ENCODE data around the gene IRF8. TPM values are rescaled to one million over a fixed set of nuclear protein-coding genes. Genes with fewer than 3 reads are reported as not detected.

IRF8 gene
- polyA plus RNA-seq, 1 donor = 35.4 TPM

DNA sequence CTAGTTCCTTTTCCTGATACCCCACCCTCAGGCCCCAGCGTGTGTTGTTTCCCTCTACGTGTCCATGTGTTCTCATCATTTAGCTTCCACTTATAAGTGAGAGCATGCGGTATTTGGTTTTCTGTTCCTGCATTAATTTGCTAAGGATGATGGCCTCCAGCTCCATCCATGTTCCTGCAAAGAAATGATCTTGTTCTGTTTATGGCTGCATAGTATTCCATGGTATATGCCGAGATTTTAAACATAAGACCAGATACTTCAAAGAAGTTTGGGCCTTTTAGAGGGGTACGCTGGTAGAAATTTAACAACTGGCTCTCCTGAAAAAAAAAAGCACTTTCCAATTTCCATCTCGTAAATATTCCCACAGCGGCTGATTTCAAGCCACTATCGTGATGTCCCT is 59.8 kb downstream of the IRF8 start:
- Histone ChIP-seq H3K4me3 (ENCODE audit: low read length) (no peak overlapping the region), H3K27ac (ENCODE audit: low read length) (no peak overlapping the region), H3K4me1 (ENCODE audit: control insufficient read depth, insufficient read depth, low read length) (peaks cover 3% of the 10 kb centered on the region), H3K36me3 (ENCODE audit: control insufficient read depth, insufficient read depth, low read length) (no peaks in the 10 kb centered on the region), H3K27me3 (ENCODE audit: control insufficient read depth, insufficient read depth, low read length) (no peaks in the 10 kb centered on the region), H3K9me3 (ENCODE audit: control insufficient read depth, low read depth, low read length) (no peaks in the 10 kb centered on the region)
- WGBS (ENCODE audit: insufficient coverage, low lambda C conversion rate) = no CpG with 5 or more reads among the region's 8 CpGs
- no peak for DNase-seq

DNA sequence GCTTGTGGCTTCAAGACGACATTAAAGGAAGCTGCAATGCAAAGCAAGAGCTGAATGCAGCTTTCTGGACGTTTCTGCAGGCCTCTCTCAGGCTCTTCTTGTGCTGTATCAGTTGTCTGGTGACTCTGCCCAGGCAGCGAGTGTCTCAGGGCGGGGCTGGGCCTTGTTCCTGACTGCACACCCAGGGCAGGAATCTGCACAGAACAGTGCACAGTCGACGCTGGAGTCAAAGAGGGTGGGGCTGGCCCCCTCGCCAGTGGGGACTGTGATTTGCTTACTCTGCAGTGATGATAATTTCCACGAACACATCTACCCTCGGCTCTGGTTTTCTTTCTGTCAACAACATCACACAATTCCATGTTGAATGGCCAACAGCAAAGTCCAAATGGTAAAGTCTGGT is 60.7 kb downstream of the IRF8 start:
- H3K36me3 ChIP-seq (ENCODE audit: control insufficient read depth, insufficient read depth, low read length) = no peaks in the 10 kb centered on the region
- WGBS (ENCODE audit: insufficient coverage, low lambda C conversion rate) = no CpG with 5 or more reads among the region's 9 CpGs
- no peaks in the 10 kb centered on the region for H3K9me3 ChIP-seq (ENCODE audit: control insufficient read depth, low read depth, low read length)
- no peak overlapping the region for H3K27ac ChIP-seq (ENCODE audit: low read length)
- H3K4me1 ChIP-seq (ENCODE audit: control insufficient read depth, insufficient read depth, low read length) = peaks cover 3% of the 10 kb centered on the region
- DNase-seq = peak; percentile 44 to 81
- no peaks in the 10 kb centered on the region for H3K27me3 ChIP-seq (ENCODE audit: control insufficient read depth, insufficient read depth, low read length)
- H3K4me3 ChIP-seq (ENCODE audit: low read length) = no peak overlapping the region

DNA sequence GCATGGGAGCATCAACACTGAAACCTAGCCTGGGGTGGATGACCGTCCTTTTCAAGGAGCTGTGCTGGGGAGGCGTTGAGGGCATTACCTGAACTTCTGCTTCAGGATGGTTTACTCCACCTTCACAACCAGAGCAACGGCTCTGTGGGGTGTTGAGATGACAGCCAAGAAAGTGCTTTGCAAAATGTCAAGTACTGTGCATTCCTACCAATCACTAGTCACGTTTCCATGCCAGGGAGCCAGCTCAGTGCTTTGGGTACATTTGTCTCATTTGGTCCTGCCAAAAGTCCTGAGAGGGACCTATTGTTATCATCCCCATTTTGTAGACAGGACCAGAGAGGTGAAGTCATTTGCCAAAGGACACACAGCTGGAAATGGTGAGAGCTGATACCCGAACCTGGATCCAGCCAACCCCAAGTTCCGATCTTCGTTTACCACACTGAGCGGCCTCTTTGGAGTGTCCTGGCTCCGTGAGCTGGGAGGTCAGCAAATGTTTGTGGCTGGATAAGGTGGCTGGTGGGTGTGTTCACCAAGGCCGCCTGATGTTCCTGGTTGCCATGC is 61.6 kb downstream of the IRF8 start:
- Histone ChIP-seq H3K4me3 (ENCODE audit: low read length) (no peak overlapping the region), H3K27me3 (ENCODE audit: control insufficient read depth, insufficient read depth, low read length) (no peaks in the 10 kb centered on the region), H3K4me1 (ENCODE audit: control insufficient read depth, insufficient read depth, low read length) (peaks cover 3% of the 10 kb centered on the region), H3K27ac (ENCODE audit: low read length) (no peak overlapping the region), H3K36me3 (ENCODE audit: control insufficient read depth, insufficient read depth, low read length) (no peaks in the 10 kb centered on the region), H3K9me3 (ENCODE audit: control insufficient read depth, low read depth, low read length) (no peaks in the 10 kb centered on the region)
- 80% methylated on average over 1 of the region's 10 CpGs for WGBS (ENCODE audit: insufficient coverage, low lambda C conversion rate)
- DNase-seq = no peak

GRCh38 chr16:85961988-85962915 is 63.3 kb downstream of the IRF8 start:
- Histone ChIP-seq H3K36me3 (ENCODE audit: control insufficient read depth, insufficient read depth, low read length) (no peaks in the 10 kb centered on the region), H3K4me1 (ENCODE audit: control insufficient read depth, insufficient read depth, low read length) (peaks cover 3% of the 10 kb centered on the region), H3K27ac (ENCODE audit: low read length) (no peak overlapping the region), H3K9me3 (ENCODE audit: control insufficient read depth, low read depth, low read length) (no peaks in the 10 kb centered on the region), H3K27me3 (ENCODE audit: control insufficient read depth, insufficient read depth, low read length) (no peaks in the 10 kb centered on the region), H3K4me3 (ENCODE audit: low read length) (no peak overlapping the region)
- no peak for DNase-seq
- no CpG with 5 or more reads among the region's 22 CpGs for WGBS (ENCODE audit: insufficient coverage, low lambda C conversion rate)

DNA sequence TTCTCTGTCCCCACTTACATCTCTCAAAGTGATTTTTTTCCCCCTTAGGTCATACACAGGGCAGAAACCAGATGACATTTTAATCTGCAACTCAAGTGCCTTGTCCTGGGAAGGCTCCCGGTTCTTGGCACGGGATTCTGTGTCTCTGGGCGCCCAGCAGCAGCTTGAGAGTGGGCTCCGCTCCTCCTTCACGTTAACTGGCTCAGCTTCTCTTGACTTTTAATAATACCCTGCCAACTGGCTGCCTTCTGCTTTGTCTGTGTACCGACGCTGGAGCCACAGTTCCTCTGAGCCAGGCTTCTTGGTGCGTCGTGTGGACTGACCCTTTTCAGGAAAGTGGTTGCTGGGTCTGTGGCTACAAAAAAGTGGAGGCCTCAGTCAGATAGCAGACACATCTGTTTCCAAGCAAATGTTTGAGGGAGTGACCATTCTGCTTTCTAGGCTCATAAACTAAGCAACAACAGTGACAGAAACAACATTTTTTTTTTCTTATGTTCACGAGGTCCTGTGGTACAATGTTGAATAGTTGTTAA is 64.9 kb downstream of the IRF8 start:
- Histone ChIP-seq H3K36me3 (ENCODE audit: control insufficient read depth, insufficient read depth, low read length) (no peaks in the 10 kb centered on the region), H3K27me3 (ENCODE audit: control insufficient read depth, insufficient read depth, low read length) (no peaks in the 10 kb centered on the region), H3K4me1 (ENCODE audit: control insufficient read depth, insufficient read depth, low read length) (peaks cover 3% of the 10 kb centered on the region), H3K27ac (ENCODE audit: low read length) (peak overlapping the region; percentile 16), H3K9me3 (ENCODE audit: control insufficient read depth, low read depth, low read length) (no peaks in the 10 kb centered on the region), H3K4me3 (ENCODE audit: low read length) (no peak overlapping the region)
- peak; percentile 65 to 69 for DNase-seq
- 60% methylated on average over 1 of the region's 10 CpGs for WGBS (ENCODE audit: insufficient coverage, low lambda C conversion rate)

DNA sequence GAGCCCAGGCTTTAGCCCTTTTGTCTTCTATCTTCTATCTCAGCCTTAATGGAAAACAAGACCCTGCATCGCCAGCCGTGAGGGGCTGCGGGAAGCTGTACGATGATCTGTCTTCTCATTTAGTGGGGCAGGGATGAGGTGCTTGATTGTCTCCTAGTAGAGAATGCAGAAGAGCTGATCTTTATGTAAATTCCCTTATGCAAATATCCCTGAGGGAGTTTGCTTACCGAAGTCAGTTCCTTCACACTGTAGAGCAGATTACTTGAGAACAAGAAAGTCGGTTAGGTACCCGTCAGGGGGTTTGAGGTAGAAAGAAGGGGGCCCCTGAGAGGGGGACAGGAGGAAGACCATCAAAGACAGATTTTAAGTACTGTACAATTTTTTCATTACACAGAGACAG is 66.2 kb downstream of the IRF8 start:
- no peak for DNase-seq
- Histone ChIP-seq H3K36me3 (ENCODE audit: control insufficient read depth, insufficient read depth, low read length) (no peaks in the 10 kb centered on the region), H3K9me3 (ENCODE audit: control insufficient read depth, low read depth, low read length) (no peaks in the 10 kb centered on the region), H3K4me3 (ENCODE audit: low read length) (no peak overlapping the region), H3K27ac (ENCODE audit: low read length) (no peak overlapping the region), H3K4me1 (ENCODE audit: control insufficient read depth, insufficient read depth, low read length) (peaks cover 4% of the 10 kb centered on the region), H3K27me3 (ENCODE audit: control insufficient read depth, insufficient read depth, low read length) (no peaks in the 10 kb centered on the region)
- 80% methylated on average over 1 of the region's 7 CpGs for WGBS (ENCODE audit: insufficient coverage, low lambda C conversion rate)

GRCh38 chr16:85967111-85967510 is 68.1 kb downstream of the IRF8 start:
- H3K36me3 ChIP-seq (ENCODE audit: control insufficient read depth, insufficient read depth, low read length) = no peaks in the 10 kb centered on the region
- H3K4me1 ChIP-seq (ENCODE audit: control insufficient read depth, insufficient read depth, low read length) = peaks cover 24% of the 10 kb centered on the region
- no peaks in the 10 kb centered on the region for H3K9me3 ChIP-seq (ENCODE audit: control insufficient read depth, low read depth, low read length)
- H3K27me3 ChIP-seq (ENCODE audit: control insufficient read depth, insufficient read depth, low read length) = no peaks in the 10 kb centered on the region
- WGBS (ENCODE audit: insufficient coverage, low lambda C conversion rate) = 0% methylated on average over 1 of the region's 2 CpGs
- no peak for DNase-seq
- H3K27ac ChIP-seq (ENCODE audit: low read length) = no peak overlapping the region
- no peak overlapping the region for H3K4me3 ChIP-seq (ENCODE audit: low read length)

- H3K36me3 ChIP-seq (ENCODE audit: control insufficient read depth, insufficient read depth, low read length) = no peaks in the 10 kb centered on the region
- H3K9me3 ChIP-seq (ENCODE audit: control insufficient read depth, low read depth, low read length) = no peaks in the 10 kb centered on the region
- no peak overlapping the region for H3K4me3 ChIP-seq (ENCODE audit: low read length)
- peaks cover 25% of the 10 kb centered on the region for H3K4me1 ChIP-seq (ENCODE audit: control insufficient read depth, insufficient read depth, low read length)
- no CpG with 5 or more reads among the region's 14 CpGs for WGBS (ENCODE audit: insufficient coverage, low lambda C conversion rate)
- H3K27me3 ChIP-seq (ENCODE audit: control insufficient read depth, insufficient read depth, low read length) = no peaks in the 10 kb centered on the region
- no peak overlapping the region for H3K27ac ChIP-seq (ENCODE audit: low read length)
- DNase-seq = no peak
Measured at GRCh38 chr16:85968041-85968920, 69.3 kb downstream of the IRF8 start.

DNA sequence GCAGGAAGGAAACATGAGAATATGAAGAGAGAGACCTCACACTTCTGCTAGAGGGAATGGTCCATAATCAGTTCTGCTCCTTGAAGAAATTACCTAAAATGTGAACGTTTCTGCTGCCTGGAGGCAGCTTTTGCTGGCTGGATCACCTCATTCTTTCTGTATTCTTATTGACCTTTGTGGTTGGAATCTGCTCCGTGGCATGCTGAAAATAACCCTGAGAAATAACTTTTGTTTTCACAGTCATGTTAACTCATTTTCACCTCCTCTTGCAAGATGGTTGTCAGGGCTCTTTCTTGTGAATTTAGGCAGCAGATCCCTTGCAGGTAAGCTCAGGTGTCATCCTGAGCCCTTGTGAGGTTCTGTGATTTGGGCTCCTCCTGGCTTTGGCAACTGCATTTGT is 70.2 kb downstream of the IRF8 start:
- no CpG with 5 or more reads among the region's 2 CpGs for WGBS (ENCODE audit: insufficient coverage, low lambda C conversion rate)
- no peaks in the 10 kb centered on the region for H3K36me3 ChIP-seq (ENCODE audit: control insufficient read depth, insufficient read depth, low read length)
- no peaks in the 10 kb centered on the region for H3K9me3 ChIP-seq (ENCODE audit: control insufficient read depth, low read depth, low read length)
- no peak overlapping the region for H3K4me3 ChIP-seq (ENCODE audit: low read length)
- peaks cover 28% of the 10 kb centered on the region for H3K4me1 ChIP-seq (ENCODE audit: control insufficient read depth, insufficient read depth, low read length)
- no peak for DNase-seq
- H3K27me3 ChIP-seq (ENCODE audit: control insufficient read depth, insufficient read depth, low read length) = no peaks in the 10 kb centered on the region
- no peak overlapping the region for H3K27ac ChIP-seq (ENCODE audit: low read length)

DNA sequence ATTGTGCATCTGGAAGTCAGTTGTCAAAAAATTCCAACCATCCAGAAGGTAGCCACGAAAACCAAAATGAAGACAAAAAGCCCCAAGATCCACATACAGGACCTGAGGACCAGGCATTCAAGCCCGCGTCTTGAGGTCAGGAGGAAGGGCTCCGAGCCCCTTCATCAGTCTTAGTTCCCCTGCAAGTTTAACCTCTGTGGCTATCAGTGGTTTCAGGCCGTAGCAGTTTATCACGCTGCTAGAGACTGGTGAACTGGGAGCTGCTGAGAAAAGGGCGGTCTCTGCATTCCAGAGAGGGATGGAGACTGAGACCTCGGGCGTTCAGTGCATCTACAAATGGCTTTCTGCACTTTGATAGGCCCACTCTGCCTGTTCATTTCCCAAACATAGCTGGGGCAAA is 70.6 kb downstream of the IRF8 start:
- H3K27me3 ChIP-seq (ENCODE audit: control insufficient read depth, insufficient read depth, low read length) = no peaks in the 10 kb centered on the region
- no peak overlapping the region for H3K4me3 ChIP-seq (ENCODE audit: low read length)
- no peaks in the 10 kb centered on the region for H3K9me3 ChIP-seq (ENCODE audit: control insufficient read depth, low read depth, low read length)
- no peaks in the 10 kb centered on the region for H3K36me3 ChIP-seq (ENCODE audit: control insufficient read depth, insufficient read depth, low read length)
- no peak overlapping the region for H3K27ac ChIP-seq (ENCODE audit: low read length)
- peaks cover 31% of the 10 kb centered on the region for H3K4me1 ChIP-seq (ENCODE audit: control insufficient read depth, insufficient read depth, low read length)
- DNase-seq = no peak
- no CpG with 5 or more reads among the region's 9 CpGs for WGBS (ENCODE audit: insufficient coverage, low lambda C conversion rate)
